Progenitor cell of endocrine pancreas (in vitro differentiated cells): ENCODE data around the gene IPO13. TPM values are rescaled to one million over a fixed set of nuclear protein-coding genes. Genes with fewer than 3 reads are reported as not detected.

Experiments used
- DNase-seq: peaks from one replicate; pipeline ENCODE4 v3.0.0; 2021; ENCODE audit warnings: low spot score; ENCODE audit not compliant: unreplicated experiment
- H3K27ac Mint-ChIP-seq: 2 replicates; pipeline ENCODE4 v1.8.0; 2021; ENCODE audit warnings: mild to moderate bottlenecking, moderate library complexity, mixed read lengths
- H3K27me3 Mint-ChIP-seq: 2 replicates; pipeline ENCODE4 v1.8.0; 2021; ENCODE audit warnings: mixed read lengths
- H3K36me3 Mint-ChIP-seq: 2 replicates; pipeline ENCODE4 v1.8.0; 2022; ENCODE audit warnings: mixed read lengths; ENCODE audit not compliant: insufficient read depth
- H3K4me1 Mint-ChIP-seq: 2 replicates; pipeline ENCODE4 v1.8.0; 2021; ENCODE audit warnings: low read depth, mixed read lengths
- H3K4me3 Mint-ChIP-seq: 2 replicates; pipeline ENCODE4 v1.8.0; 2021; ENCODE audit warnings: low read depth, mild to moderate bottlenecking, moderate library complexity, mixed read lengths
- H3K9me3 Mint-ChIP-seq: 2 replicates; pipeline ENCODE4 v1.8.0; 2021; ENCODE audit warnings: low read depth, mixed read lengths
- CTCF ChIP-seq: fragments of 200-600 bp; sonication (generic); IDR thresholded peaks from one replicate; pipeline ENCODE4 v1.5.0; 2021; ENCODE audit warnings: antibody characterized with exemption, mild to moderate bottlenecking; ENCODE audit not compliant: unreplicated experiment
- total RNA-seq: library from RNA; stranded (reverse); gene quantifications from 2 replicates; pipeline ENCODE4 v1.2.1, GENCODE V29; 2021

IPO13 gene
- total RNA-seq, 1 donor from 2014 or later: 34.6 TPM

DNA sequence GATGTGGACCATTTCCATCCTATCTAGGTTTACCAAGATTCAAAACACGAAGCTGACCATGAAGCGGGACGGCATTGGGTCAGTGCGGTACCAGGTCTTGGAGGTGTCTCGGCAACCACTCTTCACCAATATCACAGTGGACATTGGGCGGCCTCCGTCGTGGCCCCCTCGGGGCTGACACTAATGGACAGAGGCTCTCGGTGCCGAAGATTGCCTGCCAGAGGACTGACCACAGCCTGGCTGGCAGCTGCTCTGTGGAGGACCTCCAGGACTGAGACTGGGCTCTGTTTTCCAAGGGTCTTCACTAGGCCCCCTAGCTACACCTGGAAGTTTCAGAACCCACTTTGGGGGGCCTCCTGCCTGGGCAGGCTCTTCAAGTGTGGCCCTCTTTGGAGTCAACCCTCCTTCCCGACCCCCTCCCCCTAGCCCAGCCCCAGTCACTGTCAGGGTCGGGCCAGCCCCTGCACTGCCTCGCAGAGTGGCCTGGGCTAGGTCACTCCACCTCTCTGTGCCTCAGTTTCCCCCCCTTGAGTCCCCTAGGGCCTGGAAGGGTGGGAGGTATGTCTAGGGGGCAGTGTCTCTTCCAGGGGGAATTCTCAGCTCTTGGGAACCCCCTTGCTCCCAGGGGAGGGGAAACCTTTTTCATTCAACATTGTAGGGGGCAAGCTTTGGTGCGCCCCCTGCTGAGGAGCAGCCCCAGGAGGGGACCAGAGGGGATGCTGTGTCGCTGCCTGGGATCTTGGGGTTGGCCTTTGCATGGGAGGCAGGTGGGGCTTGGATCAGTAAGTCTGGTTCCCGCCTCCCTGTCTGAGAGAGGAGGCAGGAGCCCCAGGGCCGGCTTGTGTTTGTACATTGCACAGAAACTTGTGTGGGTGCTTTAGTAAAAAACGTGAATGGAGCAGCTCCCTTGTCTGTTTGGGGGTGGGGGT, 43.8 kb downstream of the IPO13 start:
- Mint-ChIP-seq H3K27ac (peak overlapping the region; percentile 96), H3K4me3 (peak overlapping the region; percentile 88), H3K27me3 (no peaks in the 10 kb centered on the region), H3K36me3 (peaks cover 3% of the 10 kb centered on the region), H3K9me3 (no peaks in the 10 kb centered on the region), H3K4me1 (peaks cover 38% of the 10 kb centered on the region)
- DNase-seq: no peak
- no peak for TF ChIP-seq CTCF

- Mint-ChIP-seq H3K36me3 (no peaks in the 10 kb centered on the region), H3K4me3 (peak overlapping the region; percentile 88), H3K27ac (peak overlapping the region; percentile 96)
Observed at GRCh38 chr1:43991200-43991475, 44.4 kb downstream of the IPO13 start.

DNA sequence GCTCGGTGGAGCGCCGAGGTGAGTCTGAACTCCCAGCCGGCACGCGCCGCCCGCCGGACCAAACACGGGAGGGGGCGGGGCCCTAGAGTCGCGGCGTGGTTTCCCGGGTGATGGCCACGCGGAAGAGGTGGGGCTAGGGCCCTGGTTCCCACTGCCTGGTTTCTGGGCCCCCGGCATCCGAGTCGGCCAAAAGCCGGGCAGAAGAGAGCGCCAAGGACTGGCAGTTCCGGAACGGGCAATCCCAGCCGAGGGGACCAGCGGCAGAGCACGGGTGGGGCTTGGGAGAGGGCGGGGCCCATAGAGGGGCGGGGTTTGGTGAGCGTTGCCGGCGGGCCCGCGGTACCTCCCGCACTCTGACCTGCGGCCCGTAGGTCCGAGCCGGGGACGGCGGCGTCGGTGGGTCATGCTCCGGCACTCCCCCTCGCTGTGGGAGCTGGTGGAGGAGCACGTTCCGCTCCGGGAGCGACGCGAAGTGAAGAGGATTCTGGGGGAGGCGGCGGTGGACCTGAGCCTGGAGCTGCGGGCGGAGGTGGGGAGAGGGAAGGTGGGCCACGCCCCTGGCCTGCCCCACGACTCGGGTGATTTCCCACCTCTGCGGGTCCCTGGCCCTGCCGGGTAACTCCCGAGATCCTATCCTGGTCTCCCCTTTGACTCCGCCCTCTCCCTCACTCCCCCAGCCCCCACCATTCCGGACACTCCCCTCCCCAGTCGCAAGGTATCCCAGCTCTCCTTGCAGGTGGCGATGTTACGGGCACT, 44.9 kb downstream of the IPO13 start, which contains the start of gene CCDC24:
Gene CCDC24 (plus strand): TSS at position 124 of the 756 bp plus-strand sequence. CDS start 280 bp downstream, at position 404.
- peak; percentile 61 for DNase-seq
- Mint-ChIP-seq H3K4me1 (peaks cover 35% of the 10 kb centered on the region), H3K36me3 (no peaks in the 10 kb centered on the region), H3K27ac (peak within 1 kb of the TSS; percentile 96), H3K27me3 (no peaks in the 10 kb centered on the region), H3K9me3 (no peaks in the 10 kb centered on the region), H3K4me3 (peak within 1 kb of the TSS; percentile 88)
- TF ChIP-seq CTCF: no peak

More at GRCh38 chr1:43991200-43991475, 44.4 kb downstream of the IPO13 start:
- Mint-ChIP-seq H3K4me1 (peaks cover 36% of the 10 kb centered on the region), H3K9me3 (no peaks in the 10 kb centered on the region), H3K27me3 (no peaks in the 10 kb centered on the region)
- no peak for TF ChIP-seq CTCF
- no peak for DNase-seq

GRCh38 chr1:43992232-43992995, 45.7 kb downstream of the IPO13 start:
- Mint-ChIP-seq H3K27me3 (no peaks in the 10 kb centered on the region), H3K36me3 (no peaks in the 10 kb centered on the region), H3K4me1 (peaks cover 34% of the 10 kb centered on the region), H3K9me3 (no peaks in the 10 kb centered on the region), H3K27ac (peak overlapping the region; percentile 96), H3K4me3 (peak overlapping the region; percentile 88)
- TF ChIP-seq CTCF: no peak
- DNase-seq: no peak
